Gastroesophageal sphincter (tissue), 3 donors: ENCODE data around the gene FIGN.

ENCODE experiments used
- CTCF ChIP-seq, 4 experiments: fragments of 200-600 bp in 2 of 4; fragments of 450-650 bp in 2 of 4; sonication (generic) in 1 of 4; IDR thresholded peaks; one replicate each; pipeline ENCODE4 v1.5.1; 2017 to 2019; ENCODE audit warnings: antibody characterized with exemption in 4 of 4, mild to moderate bottlenecking in 2 of 4, moderate library complexity in 2 of 4
- POLR2AphosphoS5 ChIP-seq: sonication (generic); formaldehyde crosslinking; IDR thresholded peaks from one replicate; pipeline ENCODE4 v1.6.1; 2017; ENCODE audit warnings: antibody characterized with exemption

DNA sequence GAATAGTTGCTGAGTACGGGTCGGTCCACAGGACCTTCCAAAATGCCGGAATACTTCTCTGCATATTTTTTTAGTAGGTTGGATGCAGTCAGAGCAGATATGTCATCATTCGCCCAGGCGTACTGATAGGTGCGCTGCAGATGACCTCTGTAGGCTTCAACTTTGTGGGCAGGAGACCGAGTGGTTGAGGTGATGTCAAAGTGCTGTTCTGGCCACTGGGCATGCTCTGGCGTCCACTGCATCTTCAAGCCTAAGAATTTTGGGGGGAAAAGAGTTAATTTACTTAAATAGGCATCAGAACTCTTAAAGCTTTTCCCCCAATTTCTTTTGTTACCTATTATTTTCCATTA, 124.3 kb downstream of the FIGN start:
- TF ChIP-seq CTCF (IDR thresholded peaks at IDR 0.05) (no peak), POLR2AphosphoS5 (no peak)
